GM21360 (cell line): ENCODE measurements around the gene TMOD2.

Experiments
- ATAC-seq: cut with Tn5 transposase; IDR thresholded peaks from one replicate; pipeline ENCODE4 v1.9.1; 2021; ENCODE audit warnings: mild to moderate bottlenecking, moderate library complexity; ENCODE audit not compliant: unreplicated experiment

Gene TMOD2

GRCh38 chr15:51735228-51736010 is 16.0 kb upstream of the TMOD2 start:
- no peak for ATAC-seq

- no peak for ATAC-seq
Measured at GRCh38 chr15:51736069-51736468, 15.3 kb upstream of the TMOD2 start.

GRCh38 chr15:51736751-51737521 is 14.5 kb upstream of the TMOD2 start:
- peak; percentile 25 for ATAC-seq

GRCh38 chr15:51737522-51738305 is 13.7 kb upstream of the TMOD2 start, which contains the start of gene LYSMD2:
Gene LYSMD2 (minus strand): TSS chr15:51737655. CDS start chr15:51737622, 33 bp downstream.
- ATAC-seq, result peak; percentile 26

GRCh38 chr15:51738553-51738952 is 12.8 kb upstream of the TMOD2 start:
- ATAC-seq, result no peak

- ATAC-seq, result no peak
Measured at GRCh38 chr15:51739061-51739712, 12.2 kb upstream of the TMOD2 start.

GRCh38 chr15:51749307-51749706 is 2.1 kb upstream of the TMOD2 start:
- no peak for ATAC-seq

GRCh38 chr15:51750186-51750585 is 1.2 kb upstream of the TMOD2 start:
- no peak for ATAC-seq

- peak; percentile 42 for ATAC-seq
Measured at GRCh38 chr15:51751697-51752683, 593 bp downstream of the TMOD2 start.

- ATAC-seq, result no peak
Measured at GRCh38 chr15:51752888-51753287, 1.5 kb downstream of the TMOD2 start.

GRCh38 chr15:51754267-51754666 is 2.9 kb downstream of the TMOD2 start:
- ATAC-seq, result no peak

GRCh38 chr15:51755790-51756189 is 4.4 kb downstream of the TMOD2 start:
- ATAC-seq, result no peak

GRCh38 chr15:51756482-51756881 is 5.1 kb downstream of the TMOD2 start:
- ATAC-seq, result no peak

GRCh38 chr15:51757450-51757849 is 6.1 kb downstream of the TMOD2 start:
- ATAC-seq, result no peak

GRCh38 chr15:51758645-51759044 is 7.2 kb downstream of the TMOD2 start:
- ATAC-seq, result no peak

GRCh38 chr15:51759557-51760070 is 8.2 kb downstream of the TMOD2 start:
- no peak for ATAC-seq

GRCh38 chr15:51760805-51761204 is 9.4 kb downstream of the TMOD2 start:
- no peak for ATAC-seq

- no peak for ATAC-seq
Measured at GRCh38 chr15:51765751-51766150, 14.4 kb downstream of the TMOD2 start.

- ATAC-seq, result no peak
Measured at GRCh38 chr15:51766341-51766740, 14.9 kb downstream of the TMOD2 start.
